NCI-H2196 treated with DMSO at 0.1 percent for 48 hours (cell line): ENCODE data around the gene MAP9.
"Not testable (repeated sequence)": the region's sequence is repeated elsewhere in the genome, so short reads cannot be mapped to it uniquely, and the experiment has no call there.

Source experiments
- DNase-seq: peaks from one replicate; lab custom pipeline; 2025; ENCODE audit not compliant: unreplicated experiment; lab: John Stamatoyannopoulos, UW

The MAP9 gene

GRCh38 chr4:155353923-155354540 lies 22.7 kb downstream of the MAP9 start:
- no peak for DNase-seq

- no peak for DNase-seq
Observed at GRCh38 chr4:155342142-155342541, 34.6 kb downstream of the MAP9 start.

- DNase-seq = no peak
Observed at GRCh38 chr4:155339999-155340398, 36.8 kb downstream of the MAP9 start.

GRCh38 chr4:155339588-155339987 lies 37.2 kb downstream of the MAP9 start:
- DNase-seq = no peak

- no peak for DNase-seq
Observed at GRCh38 chr4:155338196-155338595, 38.6 kb downstream of the MAP9 start.

- no peak for DNase-seq
Observed at GRCh38 chr4:155336242-155336641, 40.5 kb downstream of the MAP9 start.

GRCh38 chr4:155331478-155331877 lies 45.3 kb downstream of the MAP9 start:
- DNase-seq = no peak

- DNase-seq = no peak
Observed at GRCh38 chr4:155322782-155323181, 54.0 kb downstream of the MAP9 start.

GRCh38 chr4:155321006-155321405 lies 55.8 kb downstream of the MAP9 start:
- no peak for DNase-seq

- no peak for DNase-seq
Observed at GRCh38 chr4:155319516-155319915, 57.2 kb downstream of the MAP9 start.

- DNase-seq = not testable (repeated sequence)
Observed at GRCh38 chr4:155312027-155312426, 64.7 kb downstream of the MAP9 start.

- no peak for DNase-seq
Observed at GRCh38 chr4:155307731-155308277, 69.0 kb downstream of the MAP9 start.

GRCh38 chr4:155305619-155306018 lies 71.1 kb downstream of the MAP9 start:
- no peak for DNase-seq

- no peak for DNase-seq
Observed at GRCh38 chr4:155304375-155304774, 72.4 kb downstream of the MAP9 start.

- DNase-seq = no peak
Observed at GRCh38 chr4:155299103-155299502, 77.7 kb downstream of the MAP9 start.
